Right lobe of liver (tissue), 4 donors: ENCODE results near the gene ARHGAP42.

ENCODE experiments used
- CTCF ChIP-seq, 4 donors: fragments of 200-600 bp in 3 of 4; fragments of 450-650 bp in 1 of 4; IDR thresholded peaks; one replicate each; pipeline versions ENCODE4 v1.5.1 to v1.8.0; 2016 to 2022; ENCODE audit warnings: antibody characterized with exemption in 4 of 4, mild to moderate bottlenecking in 2 of 4
- POLR2A ChIP-seq: fragments of 450-650 bp; IDR thresholded peaks from one replicate; pipeline ENCODE4 v1.6.1; 2017; ENCODE audit warnings: antibody characterized with exemption, mild to moderate bottlenecking
- donor health status: DM: no; HTN: no; CAD: no.
- donor health status: DM: no; HTN: no; CAD: no.
- donor health status: DM: no; HTN: yes; CAD: no.

GRCh38 chr11:100671471-100671870 is 15.6 kb upstream of the ARHGAP42 start:
- TF ChIP-seq CTCF (IDR thresholded peaks at IDR 0.05) (no peak), POLR2A (no peak)
